Stimulated activated CD8-positive, alpha-beta memory T cell treated with anti-CD3 and anti-CD28 coated beads, Interleukin-12 subunit alpha, Interleukin-12 subunit beta, amount 100 ng/mL, for 1 hour (primary cell): Measurements from ENCODE around the gene RGCC.

Source experiments
- DNase-seq: peaks from one replicate; pipeline ENCODE4 v3.0.0-alpha.2; 2020; ENCODE audit warnings: low read depth

RGCC gene

GRCh38 chr13:41516760-41517159 lies 59.4 kb downstream of the RGCC start:
- DNase-seq, result no peak

DNA sequence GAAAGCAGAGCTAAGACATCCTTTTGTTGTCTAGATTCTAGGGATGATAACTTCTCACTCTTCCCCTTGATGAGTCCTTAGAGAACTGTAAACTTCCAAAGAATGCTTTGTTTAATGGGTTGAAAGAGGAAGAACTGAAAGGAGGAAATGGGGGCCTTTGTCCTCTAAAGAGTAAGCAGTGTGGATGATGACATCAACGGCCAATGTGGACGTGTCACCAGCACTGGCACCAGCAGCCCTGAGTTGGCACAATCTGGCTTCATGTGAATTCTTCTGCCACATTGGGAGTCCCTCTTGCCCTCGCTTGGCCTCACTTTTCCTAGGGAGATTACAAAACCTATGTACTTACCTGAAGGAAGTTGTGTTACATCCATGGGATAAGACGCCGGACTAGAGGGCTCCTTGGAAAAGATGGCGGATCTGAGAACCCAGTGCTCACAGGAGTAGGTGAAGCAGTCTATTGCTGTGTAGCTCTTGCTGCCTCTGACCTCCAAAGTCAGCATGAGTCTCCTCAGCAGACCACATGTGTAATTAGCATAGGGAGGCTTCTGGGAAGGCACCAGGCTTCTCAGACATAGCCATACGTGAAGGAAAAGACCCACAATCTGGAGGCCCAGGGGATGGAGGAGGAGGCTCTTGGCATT lies 62.8 kb downstream of the RGCC start:
- no peak for DNase-seq
